Endodermal cell (in vitro differentiated cells): ENCODE data around the gene ENAH. TPM values are rescaled to one million over a fixed set of nuclear protein-coding genes. Genes with fewer than 3 reads are reported as not detected.

Experiments
- DNase-seq: peaks from one replicate; pipeline ENCODE4 v3.0.0-alpha.2; 2017
- H3K27ac ChIP-seq: 2 replicates; pipeline ENCODE4 v1.5.1; 2013; ENCODE audit warnings: mild to moderate bottlenecking, low read depth, low read length, moderate library complexity
- H3K27me3 ChIP-seq: 2 replicates; pipeline ENCODE4 v1.6.1; 2013; ENCODE audit warnings: mild to moderate bottlenecking, low read length, moderate library complexity; ENCODE audit not compliant: insufficient read depth, control insufficient read depth, poor library complexity, severe bottlenecking
- H3K36me3 ChIP-seq: 2 replicates; pipeline ENCODE4 v1.7.0; 2013; ENCODE audit warnings: mild to moderate bottlenecking, low read length, moderate library complexity; ENCODE audit not compliant: control insufficient read depth, insufficient read depth
- H3K4me1 ChIP-seq: one replicate; pipeline ENCODE4 v1.7.0; 2013; ENCODE audit warnings: low read length; ENCODE audit not compliant: control insufficient read depth, insufficient read depth
- H3K4me3 ChIP-seq: 2 replicates; pipeline ENCODE4 v1.5.1; 2013; ENCODE audit warnings: mild to moderate bottlenecking, low read length, moderate library complexity
- H3K9ac ChIP-seq: 2 replicates; pipeline ENCODE4 v1.6.1; 2013; ENCODE audit warnings: mild to moderate bottlenecking, low read length, moderate library complexity; ENCODE audit not compliant: poor library complexity, severe bottlenecking; ENCODE audit errors: extremely low read depth
- H3K9me3 ChIP-seq: 2 replicates; pipeline ENCODE4 v1.6.1; 2013; ENCODE audit warnings: mild to moderate bottlenecking, low read length, moderate library complexity; ENCODE audit not compliant: control insufficient read depth
- H3K27ac Mint-ChIP-seq: 2 replicates; pipeline ENCODE4 v1.8.0; 2020; ENCODE audit warnings: mixed read lengths
- H3K27me3 Mint-ChIP-seq: 2 replicates; pipeline ENCODE4 v1.8.0; 2021; ENCODE audit warnings: mild to moderate bottlenecking, mixed read lengths; ENCODE audit not compliant: insufficient read depth
- H3K36me3 Mint-ChIP-seq: 2 replicates; pipeline ENCODE4 v1.8.0; 2020; ENCODE audit warnings: low read depth, mixed read lengths
- H3K4me1 Mint-ChIP-seq: 2 replicates; pipeline ENCODE4 v1.8.0; 2020; ENCODE audit warnings: mixed read lengths
- H3K4me3 Mint-ChIP-seq: 2 replicates; pipeline ENCODE4 v1.8.0; 2020; ENCODE audit warnings: mild to moderate bottlenecking, moderate library complexity, mixed read lengths
- H3K9me3 Mint-ChIP-seq: 2 replicates; pipeline ENCODE4 v1.8.0; 2020; ENCODE audit warnings: mild to moderate bottlenecking, mixed read lengths
- WGBS, 2 experiments: methylation state at CpG; one replicate each; pipeline versions ENCODE4 v1.1.5 to v1.1.7; 2013; ENCODE audit warnings: missing lambda C conversion rate in 2 of 2, mixed read lengths in 1 of 2; ENCODE audit not compliant: insufficient coverage in 1 of 2, insufficient read length in 1 of 2; 5-methylcytosine and 5-hydroxymethylcytosine counted together
- total RNA-seq, 2 donors: library from RNA; stranded (reverse); fragmentation: NEBNext Ultra II Directional in 1 of 2; extraction: Animal tissue kit (Norgen Biotek cat#: 25700) in 1 of 2; gene quantifications; 2 replicates in 1 of 2; 3 replicates in 1 of 2; pipeline ENCODE4 v1.2.1, GENCODE V29; 2021
- TF ChIP-seq, protein P1 (sequence below): fragments of 200-600 bp; sonication (generic); conservative IDR thresholded peaks from 2 replicates; pipeline ENCODE4 v1.5.0; 2021; ENCODE audit warnings: antibody characterized with exemption, mild to moderate bottlenecking

ENAH gene
- total RNA-seq, 2 donors from 2014 or later, result 263 to 267 TPM

DNA sequence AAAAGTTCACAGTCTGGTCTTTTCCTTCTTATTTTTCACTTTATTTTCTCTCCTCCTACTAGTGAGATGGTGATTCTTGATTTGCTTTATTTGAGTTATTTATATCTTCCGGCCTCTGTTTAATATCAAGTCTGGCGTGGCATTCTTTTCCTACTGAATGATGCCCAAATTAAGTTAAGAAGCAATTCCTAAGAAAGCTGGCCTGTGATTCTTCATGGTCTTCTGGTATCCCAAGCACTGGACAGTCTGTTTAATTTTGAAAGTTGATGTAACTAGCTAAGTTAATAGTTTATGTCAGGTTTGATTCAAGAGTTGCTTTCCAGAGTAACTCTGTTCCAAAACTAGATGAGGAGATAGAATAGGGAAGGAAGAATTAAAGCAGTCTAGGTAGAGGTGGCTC is 9.2 kb upstream of the ENAH start:
- Mint-ChIP-seq H3K27ac (no peak overlapping the region), H3K9me3 (no peaks in the 10 kb centered on the region), H3K4me1 (no peaks in the 10 kb centered on the region), H3K27me3 (no peaks in the 10 kb centered on the region), H3K4me3 (no peak overlapping the region), H3K36me3 (no peaks in the 10 kb centered on the region)
- Histone ChIP-seq H3K27me3 (no peaks in the 10 kb centered on the region), H3K9ac (no peak overlapping the region), H3K9me3 (no peaks in the 10 kb centered on the region), H3K4me1 (no peaks in the 10 kb centered on the region), H3K4me3 (no peak overlapping the region), H3K27ac (no peak overlapping the region), H3K36me3 (no peaks in the 10 kb centered on the region)
- TF ChIP-seq, protein P1, sequence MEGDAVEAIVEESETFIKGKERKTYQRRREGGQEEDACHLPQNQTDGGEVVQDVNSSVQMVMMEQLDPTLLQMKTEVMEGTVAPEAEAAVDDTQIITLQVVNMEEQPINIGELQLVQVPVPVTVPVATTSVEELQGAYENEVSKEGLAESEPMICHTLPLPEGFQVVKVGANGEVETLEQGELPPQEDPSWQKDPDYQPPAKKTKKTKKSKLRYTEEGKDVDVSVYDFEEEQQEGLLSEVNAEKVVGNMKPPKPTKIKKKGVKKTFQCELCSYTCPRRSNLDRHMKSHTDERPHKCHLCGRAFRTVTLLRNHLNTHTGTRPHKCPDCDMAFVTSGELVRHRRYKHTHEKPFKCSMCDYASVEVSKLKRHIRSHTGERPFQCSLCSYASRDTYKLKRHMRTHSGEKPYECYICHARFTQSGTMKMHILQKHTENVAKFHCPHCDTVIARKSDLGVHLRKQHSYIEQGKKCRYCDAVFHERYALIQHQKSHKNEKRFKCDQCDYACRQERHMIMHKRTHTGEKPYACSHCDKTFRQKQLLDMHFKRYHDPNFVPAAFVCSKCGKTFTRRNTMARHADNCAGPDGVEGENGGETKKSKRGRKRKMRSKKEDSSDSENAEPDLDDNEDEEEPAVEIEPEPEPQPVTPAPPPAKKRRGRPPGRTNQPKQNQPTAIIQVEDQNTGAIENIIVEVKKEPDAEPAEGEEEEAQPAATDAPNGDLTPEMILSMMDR, result no peak
- WGBS, 2 experiments, result 94 to 100% methylated on average over 2 of the region's 2 CpGs
- DNase-seq, result no peak

DNA sequence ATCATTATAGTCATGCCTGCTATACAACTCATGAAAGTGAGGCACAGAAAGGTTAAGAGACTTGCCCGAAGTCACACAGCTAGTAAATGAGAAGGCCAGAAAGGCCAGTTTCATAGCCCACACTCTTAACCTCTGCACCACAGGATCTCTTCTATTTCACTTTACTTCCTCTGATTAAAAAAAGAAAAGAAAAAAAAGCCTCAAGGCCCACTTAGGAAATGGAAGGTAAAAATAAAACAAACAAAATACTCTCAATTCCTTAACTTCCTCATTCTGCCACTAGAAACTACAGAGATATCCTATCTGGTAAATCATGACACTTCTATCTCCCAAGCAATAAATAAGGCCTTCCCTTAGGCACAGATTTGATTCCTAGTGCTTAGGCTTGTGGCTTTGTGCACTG is 7.6 kb upstream of the ENAH start:
- 100% methylated on average over 1 of the region's 1 CpG for WGBS, 2 experiments

GRCh38 chr1:225658041-225658440 is 5.1 kb upstream of the ENAH start:
- WGBS, 2 experiments, result 96 to 100% methylated on average over 1 to 2 of the region's 2 CpGs
- Mint-ChIP-seq H3K4me1 (peaks cover 3% of the 10 kb centered on the region), H3K27ac (no peak overlapping the region), H3K36me3 (no peaks in the 10 kb centered on the region), H3K9me3 (no peaks in the 10 kb centered on the region), H3K4me3 (no peak overlapping the region), H3K27me3 (no peaks in the 10 kb centered on the region)
- TF ChIP-seq, protein P1, result no peak
- DNase-seq, result no peak
- H3K9me3 ChIP-seq, result no peaks in the 10 kb centered on the region
- no peaks in the 10 kb centered on the region for H3K4me1 ChIP-seq
- no peak overlapping the region for H3K4me3 ChIP-seq
- no peaks in the 10 kb centered on the region for H3K27me3 ChIP-seq
- H3K36me3 ChIP-seq, result no peaks in the 10 kb centered on the region
- no peak overlapping the region for H3K9ac ChIP-seq
- no peak overlapping the region for H3K27ac ChIP-seq

More for the DNA sequence above, 7.6 kb upstream of the ENAH start:
- Histone ChIP-seq H3K4me3 (no peak overlapping the region), H3K4me1 (no peaks in the 10 kb centered on the region), H3K27me3 (no peaks in the 10 kb centered on the region), H3K36me3 (no peaks in the 10 kb centered on the region), H3K27ac (no peak overlapping the region), H3K9me3 (no peaks in the 10 kb centered on the region), H3K9ac (no peak overlapping the region)
- no peaks in the 10 kb centered on the region for H3K4me1 Mint-ChIP-seq
- no peak overlapping the region for H3K4me3 Mint-ChIP-seq
- DNase-seq, result no peak
- no peaks in the 10 kb centered on the region for H3K27me3 Mint-ChIP-seq
- no peaks in the 10 kb centered on the region for H3K36me3 Mint-ChIP-seq
- no peak overlapping the region for H3K27ac Mint-ChIP-seq
- TF ChIP-seq, protein P1, result no peak
- no peaks in the 10 kb centered on the region for H3K9me3 Mint-ChIP-seq
